Heart right ventricle (tissue), 16 donors: ENCODE data around the gene FGGY. TPM values are rescaled to one million over a fixed set of nuclear protein-coding genes. Genes with fewer than 3 reads are reported as not detected.
A peak's percentile ranks its signal among the peaks of the same experiment; 100 is the strongest.

ENCODE experiments used
- ATAC-seq, 8 donors: fragments of 200-7000 bp; cut with Tn5 transposase; one replicate each; pipeline ENCODE4 v1.9.1; 2020; ENCODE audit warnings: mild to moderate bottlenecking in 8 of 8, moderate library complexity in 8 of 8, moderate number of reproducible peaks in 1 of 8
- DNase-seq, 2 donors: peaks; one replicate each; pipeline ENCODE4 v3.0.0-alpha.2; 2020
- H3K27ac ChIP-seq, 10 donors: fragments of 200-600 bp; sonication (generic) in 2 of 10; one replicate each; pipeline versions ENCODE4 v1.5.0 to v1.8.0; 2020 to 2022; ENCODE audit warnings: mild to moderate bottlenecking in 3 of 10
- H3K27me3 ChIP-seq, 7 donors: fragments of 200-600 bp; one replicate each; pipeline ENCODE4 v1.8.0; 2021 to 2022; ENCODE audit warnings: mild to moderate bottlenecking in 2 of 7
- H3K36me3 ChIP-seq, 9 donors: fragments of 200-600 bp; sonication (generic) in 1 of 9; one replicate each; pipeline versions ENCODE4 v1.5.0 to v1.8.0; 2020 to 2022; ENCODE audit warnings: mild to moderate bottlenecking in 2 of 9
- H3K4me1 ChIP-seq, 9 donors: fragments of 200-600 bp; sonication (generic) in 1 of 9; one replicate each; pipeline versions ENCODE4 v1.5.0 to v1.8.0; 2020 to 2022; ENCODE audit warnings: mild to moderate bottlenecking in 4 of 9
- H3K4me3 ChIP-seq, 10 donors: fragments of 200-600 bp; sonication (generic) in 2 of 10; one replicate each; pipeline versions ENCODE4 v1.5.0 to v1.8.0; 2020 to 2022; ENCODE audit warnings: mild to moderate bottlenecking in 7 of 10, moderate library complexity in 2 of 10
- H3K9me3 ChIP-seq, 11 donors: fragments of 200-600 bp in 10 of 11; sonication (generic) in 2 of 11; one replicate each; pipeline versions ENCODE4 v1.5.0 to v1.8.0; 2013 to 2022; ENCODE audit warnings: mild to moderate bottlenecking in 2 of 11, control low read depth in 1 of 11, moderate library complexity in 1 of 11
- CTCF ChIP-seq, 9 donors: fragments of 200-600 bp; sonication (generic) in 2 of 9; IDR thresholded peaks; one replicate each; pipeline versions ENCODE4 v1.5.0 to v1.8.0; 2021 to 2022; ENCODE audit warnings: antibody characterized with exemption in 9 of 9, mild to moderate bottlenecking in 5 of 9, moderate library complexity in 1 of 9
- WGBS, 2 donors: extraction: QIAGEN DNeasy Blood & Tissue Kit; methylation state at CpG; one replicate each; pipeline ENCODE4 v1.1.7; 2013; ENCODE audit warnings: inconsistent platforms in 1 of 2; 5-methylcytosine and 5-hydroxymethylcytosine counted together
- intact Hi-C, 10 donors: fragments of 100-400 bp; cut with DNase I; formaldehyde crosslinking; loops; one replicate each; pipeline versions ENCODE4 v1.11.1 to v1.14.2; 2022
- polyA plus RNA-seq, 2 donors: library from polyadenylated mRNA; stranded (reverse); fragments of 200-250 nt; gene quantifications; one replicate each; pipeline ENCODE4 v1.2.3, GENCODE V29; 2013
- total RNA-seq, 10 donors: library from RNA; stranded (reverse); fragmentation: NEBNext Ultra II Directional in 3 of 10; extraction: Animal tissue kit (Norgen Biotek cat#: 25700) in 3 of 10; gene quantifications; one replicate each; pipeline versions ENCODE4 v1.2.1 to v1.2.4, GENCODE V29; 2021 to 2023
- donor health status: Arrhythmogenic right ventricular cardiomyopathy.
- donor health status: ischemic (EF 13 %, LVEDD 7.1; RV severe dilation, severe dysfunction).
- donor health status: healthy with polysubstance abuse.
- donor health status: DM: no; HTN: yes; CAD: no.
- donor health status: DM: no; HTN: no; CAD: no.
- donor health status: ischemic (EF 25% LVEDD 6.9; RV normal size, moderate dysfunction).
- donor health status: ischemic (EF 25% LVEDD 5.7; RV mildly dilated, moderate dysfunction).
- donor health status: healthy.
- donor health status: DM: yes; HTN: yes; CAD: no.
- donor health status: Ischemic cardiomyopathy.
- donor health status: ischemic (EF 35%, LVEDD 5.7; RV mildly dilated, moderate dysfunction).
- donor health status: nonischemic (EF 11% LVEDD 7.7; RV severe dilation, severe dysfunction).
- donor health status: DM: yes; HTN: yes; CAD: no.
- donor health status: PGD.
- donor health status: ischemic (EF 29% LVEDD 5.4; RV normal size, mild dysfunction).
- donor health status: nonischemic (EF 23%, LVEDD 6.1; RV moderate dilation, normal function).

FGGY gene
- total and polyA plus RNA-seq, 12 donors, result 3.1 to 51.8 (median 34.7) TPM

GRCh38 chr1:59434336-59434735, 137.4 kb downstream of the FGGY start:
- no peak for DNase-seq
- Histone ChIP-seq H3K4me3 (no peak overlapping the region), H3K9me3 (no peaks in the 10 kb centered on the region), H3K4me1 (peaks cover 0 to 44% (median 20%) of the 10 kb centered on the region in 9 donors), H3K36me3 (no peaks in the 10 kb centered on the region), H3K27ac (peak overlapping the region in 2 of 10 donors; percentile 8 to 26), H3K27me3 (no peaks in the 10 kb centered on the region)
- peak in 2 of 8 donors; percentile 35 to 71 for ATAC-seq
- no peak for TF ChIP-seq CTCF (IDR thresholded peaks at IDR 0.05)
- intact Hi-C loops, result no loop called here
- WGBS, 2 donors, result 73 to 78% methylated on average over 3 of the region's 3 CpGs

GRCh38 chr1:59436637-59437036, 139.7 kb downstream of the FGGY start:
- intact Hi-C loops, result loop anchor here in 1 of 10 donors (5.0 kb wide), 1 partner anchor 139 kb away; the partner anchor contains the start of gene FGGY
- no peak overlapping the region for H3K27ac ChIP-seq
- ATAC-seq (no peak), DNase-seq (no peak)
- WGBS, 2 donors, result 55 to 56% methylated on average over 2 of the region's 2 CpGs
- TF ChIP-seq CTCF (IDR thresholded peaks at IDR 0.05), result no peak
- H3K36me3 ChIP-seq, result no peaks in the 10 kb centered on the region
- no peaks in the 10 kb centered on the region for H3K9me3 ChIP-seq
- H3K27me3 ChIP-seq, result no peaks in the 10 kb centered on the region
- H3K4me1 ChIP-seq, result peaks cover 0 to 62% (median 20%) of the 10 kb centered on the region in 9 donors
- no peak overlapping the region for H3K4me3 ChIP-seq

GRCh38 chr1:59438058-59438560, 141.2 kb downstream of the FGGY start:
- ATAC-seq, result no peak

GRCh38 chr1:59442492-59442891, 145.6 kb downstream of the FGGY start:
- Histone ChIP-seq H3K36me3 (no peaks in the 10 kb centered on the region), H3K9me3 (no peaks in the 10 kb centered on the region), H3K4me3 (no peak overlapping the region), H3K27me3 (no peaks in the 10 kb centered on the region), H3K27ac (no peak overlapping the region), H3K4me1 (peaks cover 0 to 75% (median 35%) of the 10 kb centered on the region in 9 donors)
- TF ChIP-seq CTCF (IDR thresholded peaks at IDR 0.05), result no peak
- DNase-seq (no peak), ATAC-seq (no peak)
- intact Hi-C loops, result no loop called here
- WGBS, 2 donors, result 81 to 88% methylated on average over 4 of the region's 4 CpGs

More at GRCh38 chr1:59438058-59438560, 141.2 kb downstream of the FGGY start:
- Histone ChIP-seq H3K9me3 (no peaks in the 10 kb centered on the region), H3K4me3 (no peak overlapping the region), H3K36me3 (no peaks in the 10 kb centered on the region), H3K27me3 (no peaks in the 10 kb centered on the region), H3K4me1 (peaks cover 0 to 60% (median 22%) of the 10 kb centered on the region in 9 donors), H3K27ac (no peak overlapping the region)
- 46 to 94% methylated on average over 1 of the region's 1 CpG for WGBS, 2 donors
- no peak for DNase-seq
- TF ChIP-seq CTCF (IDR thresholded peaks at IDR 0.05), result no peak
- intact Hi-C loops, result loop anchor here in 1 of 10 donors (5.0 kb wide), 1 partner anchor 141 kb away; the partner anchor contains the start of gene FGGY
